ENCODE results near the gene DESI1.

Gene DESI1

GRCh38 chr22:41625577-41625976 lies 4.7 kb upstream of the DESI1 start:
- Histone ChIP-seq H3K4me3 (no peak overlapping the region), H3K27me3 (no peaks in the 10 kb centered on the region), H3K4me1 (peaks cover 0 to 22% (median 13%) of the 10 kb centered on the region in 4 donors), H3K27ac (no peak overlapping the region), H3K36me3 (peaks cover 73 to 78% (median 75%) of the 10 kb centered on the region in 3 donors), H3K9me3 (no peaks in the 10 kb centered on the region)
- no peak for DNase-seq
- intact Hi-C loops (cut with DNase I; ENCODE audit: low total_unique reads): no loop called here
- no peak for TF ChIP-seq CTCF (IDR thresholded peaks at IDR 0.05)

GRCh38 chr22:41621911-41622179 lies 1.0 kb upstream of the DESI1 start:
- Histone ChIP-seq H3K36me3 (peaks cover 38 to 47% (median 40%) of the 10 kb centered on the region in 3 donors), H3K4me1 (peaks cover 0 to 32% (median 23%) of the 10 kb centered on the region in 4 donors), H3K9me3 (no peaks in the 10 kb centered on the region), H3K27me3 (no peaks in the 10 kb centered on the region), H3K27ac (peak overlapping the region; percentile 97 to 98), H3K4me3 (peak overlapping the region; percentile 92 to 96)
- intact Hi-C loops (cut with DNase I; ENCODE audit: low total_unique reads): loop anchor here (5.0 kb wide), 1 partner anchor 80 kb away; the partner anchor contains the start of gene POLR3H
- no peak for TF ChIP-seq CTCF (IDR thresholded peaks at IDR 0.05)
- DNase-seq: no peak

- intact Hi-C loops (cut with DNase I; ENCODE audit: low total_unique reads): loop anchor here (5.0 kb wide), 1 partner anchor 79 kb away; the partner anchor contains the start of gene POLR3H
- Histone ChIP-seq H3K27me3 (no peaks in the 10 kb centered on the region), H3K4me3 (peak within 1 kb of the TSS; percentile 92 to 96), H3K36me3 (peaks cover 33 to 41% (median 35%) of the 10 kb centered on the region in 3 donors), H3K4me1 (peaks cover 0 to 32% (median 23%) of the 10 kb centered on the region in 4 donors), H3K27ac (peak within 1 kb of the TSS; percentile 97 to 98), H3K9me3 (no peaks in the 10 kb centered on the region)
- no peak for TF ChIP-seq CTCF (IDR thresholded peaks at IDR 0.05)
- peak; percentile 100 for DNase-seq
Observed at GRCh38 chr22:41621099-41621910, 462 bp upstream of the DESI1 start, which contains the start of gene XRCC6. TSS of gene XRCC6 (plus strand) at chr22:41621295. CDS start at chr22:41622005, 710 bp downstream.

- Histone ChIP-seq H3K36me3 (peaks cover 20 to 29% (median 22%) of the 10 kb centered on the region in 3 donors), H3K27me3 (no peaks in the 10 kb centered on the region), H3K9me3 (no peaks in the 10 kb centered on the region), H3K4me3 (peak overlapping the region; percentile 92 to 96), H3K27ac (peak overlapping the region; percentile 97 to 98), H3K4me1 (peaks cover 0 to 32% (median 21%) of the 10 kb centered on the region in 4 donors)
- TF ChIP-seq CTCF (IDR thresholded peaks at IDR 0.05): no peak
- intact Hi-C loops (cut with DNase I; ENCODE audit: low total_unique reads): loop anchor here (5.0 kb wide), 1 partner anchor 78 kb away; the partner anchor contains the start of gene POLR3H
- peak; percentile 28 to 73 for DNase-seq
Observed at GRCh38 chr22:41619979-41620588, 759 bp downstream of the DESI1 start.

GRCh38 chr22:41613456-41613855 lies 7.4 kb downstream of the DESI1 start:
- no peaks in the 10 kb centered on the region for H3K4me1 ChIP-seq
- H3K27me3 ChIP-seq: no peaks in the 10 kb centered on the region
- intact Hi-C loops (cut with DNase I; ENCODE audit: low total_unique reads): no loop called here
- no peak overlapping the region for H3K4me3 ChIP-seq
- H3K36me3 ChIP-seq: peaks cover 0 to 6% (median 0%) of the 10 kb centered on the region in 3 donors
- DNase-seq: no peak
- H3K27ac ChIP-seq: no peak overlapping the region
- no peaks in the 10 kb centered on the region for H3K9me3 ChIP-seq
- TF ChIP-seq CTCF (IDR thresholded peaks at IDR 0.05): no peak
